Measurements from ENCODE around the gene ANP32D. TPM values are rescaled to one million over a fixed set of nuclear protein-coding genes. Genes with fewer than 3 reads are reported as not detected.
A peak's percentile ranks its signal among the peaks of the same experiment; 100 is the strongest.
"Not testable (repeated sequence)": the region's sequence is repeated elsewhere in the genome, so short reads cannot be mapped to it uniquely, and the experiment has no call there.

Gene ANP32D
- total RNA-seq, 1 experiment from 2014 or later, result not detected

- POLR2A ChIA-PET (ENCODE audit: low non-redundant PET), result no interaction called here
- peak; percentile 62 for DNase-seq (ENCODE audit: low spot score)
- intact Hi-C loops (cut with micrococcal nuclease; ENCODE audit: unreplicated experiment), result no loop called here
- H3K36me3 ChIP-seq (ENCODE audit: insufficient read depth, low read length, poor library complexity, severe bottlenecking), result no peaks in the 10 kb centered on the region
- no peak overlapping the region for H3K4me3 ChIP-seq (ENCODE audit: low read depth, low read length, poor library complexity, severe bottlenecking)
- TF ChIP-seq CTCF (conservative IDR thresholded peaks at IDR 0.05; ENCODE audit: low read depth, low read length), result no peak
- TF ChIP-seq EZH2 (IDR thresholded peaks at IDR 0.05; ENCODE audit: borderline replicate concordance, low read depth, low read length, poor library complexity, severe bottlenecking), result no peak
- H3K27me3 ChIP-seq (replicated peaks; ENCODE audit: insufficient read depth, low read depth, low read length, poor library complexity), result no peaks in the 10 kb centered on the region
- H3K27ac ChIP-seq (ENCODE audit: low read depth, low read length, poor library complexity, severe bottlenecking), result no peak overlapping the region
- BruUV-seq (replicated peaks), result no TSS peak
- CTCF ChIA-PET, result no interaction called here
- H3K4me1 ChIP-seq (ENCODE audit: insufficient read depth, low read length, poor library complexity, severe bottlenecking), result peaks cover 8% of the 10 kb centered on the region
- H3K9me3 ChIP-seq (ENCODE audit: low read depth, low read length, poor library complexity, severe bottlenecking), result no peaks in the 10 kb centered on the region
These were observed 26.1 kb upstream of the ANP32D start for GRCh38 chr12:48446161-48446776.

DNA sequence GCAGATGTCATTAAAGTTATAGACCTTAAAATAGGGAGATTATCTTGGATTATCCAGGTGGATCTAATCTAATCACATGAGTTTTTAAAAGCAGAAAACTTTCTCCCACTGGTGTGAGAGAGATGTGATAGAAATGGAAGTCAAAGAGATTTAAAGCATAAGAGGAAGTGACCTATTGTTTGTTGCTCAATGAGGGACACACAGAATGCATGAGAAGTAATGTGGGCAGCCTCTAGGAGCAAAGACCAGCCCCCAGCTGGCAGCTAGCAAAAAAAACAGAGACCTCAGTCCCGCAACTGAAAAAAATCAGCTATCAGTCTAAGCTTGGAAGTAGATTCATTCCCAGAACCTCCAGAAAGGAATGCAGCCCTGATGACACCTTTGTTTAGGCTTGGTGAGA lies 24.6 kb upstream of the ANP32D start:
- TF ChIP-seq EZH2 (IDR thresholded peaks at IDR 0.05; ENCODE audit: borderline replicate concordance, low read depth, low read length, poor library complexity, severe bottlenecking) (no peak), CTCF (conservative IDR thresholded peaks at IDR 0.05; ENCODE audit: low read depth, low read length) (no peak)
- intact Hi-C loops (cut with micrococcal nuclease; ENCODE audit: unreplicated experiment), result no loop called here
- DNase-seq (ENCODE audit: low spot score), result no peak
- no peaks in the 10 kb centered on the region for H3K9me3 ChIP-seq (ENCODE audit: low read depth, low read length, poor library complexity, severe bottlenecking)
- ChIA-PET CTCF (no interaction called here), POLR2A (ENCODE audit: low non-redundant PET) (no interaction called here)
- no peaks in the 10 kb centered on the region for H3K36me3 ChIP-seq (ENCODE audit: insufficient read depth, low read length, poor library complexity, severe bottlenecking)
- no peak overlapping the region for H3K4me3 ChIP-seq (ENCODE audit: low read depth, low read length, poor library complexity, severe bottlenecking)
- no peak overlapping the region for H3K27ac ChIP-seq (ENCODE audit: low read depth, low read length, poor library complexity, severe bottlenecking)
- H3K27me3 ChIP-seq (replicated peaks; ENCODE audit: insufficient read depth, low read depth, low read length, poor library complexity), result no peaks in the 10 kb centered on the region
- no TSS peak for BruUV-seq (replicated peaks)
- peaks cover 8% of the 10 kb centered on the region for H3K4me1 ChIP-seq (ENCODE audit: insufficient read depth, low read length, poor library complexity, severe bottlenecking)

GRCh38 chr12:48451372-48451771 lies 21.0 kb upstream of the ANP32D start:
- H3K9me3 ChIP-seq (ENCODE audit: low read depth, low read length, poor library complexity, severe bottlenecking), result no peaks in the 10 kb centered on the region
- no TSS peak for BruUV-seq (replicated peaks)
- POLR2A ChIA-PET (ENCODE audit: low non-redundant PET), result no interaction called here
- DNase-seq (ENCODE audit: low spot score), result no peak
- no peaks in the 10 kb centered on the region for H3K36me3 ChIP-seq (ENCODE audit: insufficient read depth, low read length, poor library complexity, severe bottlenecking)
- TF ChIP-seq EZH2 (IDR thresholded peaks at IDR 0.05; ENCODE audit: borderline replicate concordance, low read depth, low read length, poor library complexity, severe bottlenecking) (no peak), CTCF (conservative IDR thresholded peaks at IDR 0.05; ENCODE audit: low read depth, low read length) (no peak)
- intact Hi-C loops (cut with micrococcal nuclease; ENCODE audit: unreplicated experiment), result loop anchor here (10.0 kb wide), 2 partner anchors 187 to 267 kb away; partner anchors contain the start of gene CCDC184
- H3K27me3 ChIP-seq (replicated peaks; ENCODE audit: insufficient read depth, low read depth, low read length, poor library complexity), result no peaks in the 10 kb centered on the region
- CTCF ChIA-PET, result no interaction called here
- peaks cover 7% of the 10 kb centered on the region for H3K4me1 ChIP-seq (ENCODE audit: insufficient read depth, low read length, poor library complexity, severe bottlenecking)
- no peak overlapping the region for H3K27ac ChIP-seq (ENCODE audit: low read depth, low read length, poor library complexity, severe bottlenecking)
- no peak overlapping the region for H3K4me3 ChIP-seq (ENCODE audit: low read depth, low read length, poor library complexity, severe bottlenecking)

DNA sequence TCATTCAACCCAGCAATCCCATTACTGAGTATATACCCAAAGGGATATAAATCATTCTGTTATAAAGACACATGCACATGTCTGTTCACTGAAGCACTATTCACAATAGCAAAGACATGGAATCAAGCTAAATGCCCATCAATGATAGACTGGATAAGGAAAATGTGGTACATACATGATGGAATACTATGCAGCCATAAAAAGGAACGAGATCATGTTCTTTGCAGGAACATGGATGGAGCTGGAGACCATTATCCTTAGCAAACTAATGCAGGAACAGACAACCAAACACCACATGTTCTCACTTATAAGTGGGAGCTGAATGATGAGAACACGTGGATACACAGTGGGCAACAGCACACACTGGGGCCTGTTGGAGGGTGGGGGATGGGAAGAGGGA lies 19.4 kb upstream of the ANP32D start:
- BruUV-seq (replicated peaks); H3K4me3 ChIP-seq (ENCODE audit: low read depth, low read length, poor library complexity, severe bottlenecking); H3K27me3 ChIP-seq (replicated peaks; ENCODE audit: insufficient read depth, low read depth, low read length, poor library complexity); H3K27ac ChIP-seq (ENCODE audit: low read depth, low read length, poor library complexity, severe bottlenecking); H3K4me1 ChIP-seq (ENCODE audit: insufficient read depth, low read length, poor library complexity, severe bottlenecking); CTCF ChIA-PET; POLR2A ChIA-PET (ENCODE audit: low non-redundant PET); H3K36me3 ChIP-seq (ENCODE audit: insufficient read depth, low read length, poor library complexity, severe bottlenecking); H3K9me3 ChIP-seq (ENCODE audit: low read depth, low read length, poor library complexity, severe bottlenecking); DNase-seq (ENCODE audit: low spot score): not testable (repeated sequence)
- intact Hi-C loops (cut with micrococcal nuclease; ENCODE audit: unreplicated experiment), result loop anchor here (10.0 kb wide), 2 partner anchors 188 to 268 kb away; partner anchors contain the start of gene CCDC184

Measured in A673 (cell line).